Upper lobe of left lung (tissue), 4 donors: ENCODE measurements around the gene TAGLN.
"Not testable (repeated sequence)": the region's sequence is repeated elsewhere in the genome, so short reads cannot be mapped to it uniquely, and the experiment has no call there.

Source experiments
- CTCF ChIP-seq, 6 experiments: fragments of 450-650 bp in 4 of 6; fragments of 200-600 bp in 2 of 6; sonication (generic) in 2 of 6; IDR thresholded peaks; one replicate each; pipeline ENCODE4 v1.5.1; 2016 to 2019; ENCODE audit warnings: antibody characterized with exemption in 6 of 6
- POLR2AphosphoS5 ChIP-seq, 2 donors: sonication (generic); formaldehyde crosslinking; IDR thresholded peaks; one replicate each; pipeline ENCODE4 v1.5.1; 2017; ENCODE audit warnings: antibody characterized with exemption in 2 of 2

GRCh38 chr11:117206859-117207258, 7.7 kb downstream of the TAGLN start:
- TF ChIP-seq CTCF, POLR2AphosphoS5 (IDR thresholded peaks at IDR 0.05): not testable (repeated sequence)
